KMS-11 (cell line): ENCODE results near the gene OR2F2.

Source experiments
- H2AFZ ChIP-seq: fragments of 200-600 bp; sonication (generic); 2 replicates; pipeline ENCODE4 v1.6.1; 2016; ENCODE audit warnings: antibody characterized with exemption, mixed run types, low read depth
- H3K27ac ChIP-seq: fragments of 200-600 bp; sonication (generic); 2 replicates; pipeline ENCODE4 v1.6.1; 2016; ENCODE audit warnings: mild to moderate bottlenecking, mixed run types
- H3K27me3 ChIP-seq: fragments of 200-600 bp; sonication (generic); 2 replicates; pipeline ENCODE4 v1.6.1; 2017; ENCODE audit warnings: mild to moderate bottlenecking, low read depth, mixed run types, moderate library complexity; ENCODE audit not compliant: insufficient read depth
- H3K36me3 ChIP-seq: fragments of 200-600 bp; sonication (generic); 2 replicates; pipeline ENCODE4 v1.6.1; 2017; ENCODE audit warnings: mild to moderate bottlenecking, mixed run types; ENCODE audit not compliant: insufficient read depth
- H3K4me1 ChIP-seq: fragments of 200-600 bp; sonication (generic); 2 replicates; pipeline ENCODE4 v1.6.1; 2016; ENCODE audit warnings: mild to moderate bottlenecking, low read depth, mixed run types; ENCODE audit not compliant: poor library complexity, severe bottlenecking
- H3K4me2 ChIP-seq: fragments of 200-600 bp; sonication (generic); 2 replicates; pipeline ENCODE4 v1.7.0; 2016; ENCODE audit warnings: mild to moderate bottlenecking, mixed run types
- H3K4me3 ChIP-seq: fragments of 200-600 bp; sonication (generic); IDR thresholded peaks from 2 replicates; pipeline ENCODE4 v1.6.1; 2017; ENCODE audit warnings: low read depth, low read length, mixed read lengths; ENCODE audit not compliant: insufficient read depth
- H3K79me2 ChIP-seq: fragments of 200-600 bp; sonication (generic); 2 replicates; pipeline ENCODE4 v1.6.1; 2016; ENCODE audit warnings: low read depth, mixed run types; ENCODE audit not compliant: insufficient read depth
- H3K9ac ChIP-seq: fragments of 200-600 bp; sonication (generic); 2 replicates; pipeline ENCODE4 v1.6.1; 2016; ENCODE audit warnings: mild to moderate bottlenecking, mixed run types
- H4K20me1 ChIP-seq: fragments of 200-600 bp; sonication (generic); 2 replicates; pipeline ENCODE4 v1.6.1; 2016; ENCODE audit warnings: mild to moderate bottlenecking, mixed run types; ENCODE audit not compliant: insufficient read depth
- TF ChIP-seq, protein P1 (sequence below): fragments of 200-600 bp; sonication (generic); conservative IDR thresholded peaks from 2 replicates; pipeline ENCODE4 v1.6.1; 2017; ENCODE audit warnings: low read depth, mild to moderate bottlenecking, antibody characterized with exemption, low read length, moderate library complexity, mixed read lengths

Gene OR2F2

DNA sequence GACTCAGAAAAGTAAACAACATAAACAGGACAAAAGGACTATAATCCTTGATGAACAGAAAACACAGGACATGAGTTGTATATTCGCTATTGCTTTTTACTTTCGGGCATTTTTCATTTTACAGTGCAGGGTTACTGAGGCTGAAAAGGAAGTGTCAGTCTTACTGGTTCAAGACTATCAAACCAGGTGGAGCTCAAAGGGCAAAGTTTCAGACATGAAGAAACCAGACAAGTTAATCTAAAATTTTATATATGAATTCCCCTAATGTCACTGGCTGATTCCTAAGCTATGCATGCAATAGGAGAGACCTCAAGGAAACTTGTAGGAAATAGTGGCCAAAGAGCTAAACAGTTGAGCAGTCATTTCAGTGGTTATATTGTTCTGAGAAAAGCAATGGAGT lies 44.5 kb upstream of the OR2F2 start:
- Histone ChIP-seq H3K4me2 (no peak overlapping the region), H3K4me1 (peaks cover 17% of the 10 kb centered on the region), H2AFZ (no peak overlapping the region), H4K20me1 (no peaks in the 10 kb centered on the region; the same call in 1 of the 2 replicates), H3K9ac (no peak overlapping the region), H3K27me3 (no peaks in the 10 kb centered on the region), H3K4me3 (no peak overlapping the region), H3K79me2 (no peaks in the 10 kb centered on the region; the same call in 1 of the 2 replicates), H3K27ac (no peak overlapping the region), H3K36me3 (no peaks in the 10 kb centered on the region)
- TF ChIP-seq, protein P1, sequence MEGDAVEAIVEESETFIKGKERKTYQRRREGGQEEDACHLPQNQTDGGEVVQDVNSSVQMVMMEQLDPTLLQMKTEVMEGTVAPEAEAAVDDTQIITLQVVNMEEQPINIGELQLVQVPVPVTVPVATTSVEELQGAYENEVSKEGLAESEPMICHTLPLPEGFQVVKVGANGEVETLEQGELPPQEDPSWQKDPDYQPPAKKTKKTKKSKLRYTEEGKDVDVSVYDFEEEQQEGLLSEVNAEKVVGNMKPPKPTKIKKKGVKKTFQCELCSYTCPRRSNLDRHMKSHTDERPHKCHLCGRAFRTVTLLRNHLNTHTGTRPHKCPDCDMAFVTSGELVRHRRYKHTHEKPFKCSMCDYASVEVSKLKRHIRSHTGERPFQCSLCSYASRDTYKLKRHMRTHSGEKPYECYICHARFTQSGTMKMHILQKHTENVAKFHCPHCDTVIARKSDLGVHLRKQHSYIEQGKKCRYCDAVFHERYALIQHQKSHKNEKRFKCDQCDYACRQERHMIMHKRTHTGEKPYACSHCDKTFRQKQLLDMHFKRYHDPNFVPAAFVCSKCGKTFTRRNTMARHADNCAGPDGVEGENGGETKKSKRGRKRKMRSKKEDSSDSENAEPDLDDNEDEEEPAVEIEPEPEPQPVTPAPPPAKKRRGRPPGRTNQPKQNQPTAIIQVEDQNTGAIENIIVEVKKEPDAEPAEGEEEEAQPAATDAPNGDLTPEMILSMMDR = no peak

DNA sequence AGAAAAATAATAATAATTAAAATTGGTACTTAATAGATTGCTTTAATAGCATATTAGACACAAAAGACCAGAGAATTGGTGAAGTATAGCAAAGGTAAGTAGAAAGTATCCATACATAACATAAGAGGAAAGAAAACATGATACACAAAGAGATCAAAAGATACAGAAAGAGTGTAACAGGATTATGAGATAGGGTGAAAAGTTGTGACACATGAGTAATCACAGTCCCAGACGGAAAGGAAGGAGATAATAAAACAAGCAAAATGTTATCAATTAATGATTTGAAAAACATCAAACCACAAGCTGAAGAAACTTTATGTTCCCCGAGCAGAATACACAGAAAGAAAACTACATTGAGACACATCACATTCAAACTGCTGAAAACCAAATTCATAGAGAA lies 43.6 kb upstream of the OR2F2 start:
- Histone ChIP-seq H3K4me2 (no peak overlapping the region), H3K27ac (no peak overlapping the region), H4K20me1 (no peaks in the 10 kb centered on the region; the same call in 1 of the 2 replicates), H3K4me1 (peaks cover 17% of the 10 kb centered on the region), H3K79me2 (peaks cover 4% of the 10 kb centered on the region; the same call in 1 of the 2 replicates), H3K36me3 (no peaks in the 10 kb centered on the region), H3K27me3 (no peaks in the 10 kb centered on the region), H3K4me3 (no peak overlapping the region), H2AFZ (no peak overlapping the region), H3K9ac (no peak overlapping the region)
- TF ChIP-seq, protein P1 = no peak

DNA sequence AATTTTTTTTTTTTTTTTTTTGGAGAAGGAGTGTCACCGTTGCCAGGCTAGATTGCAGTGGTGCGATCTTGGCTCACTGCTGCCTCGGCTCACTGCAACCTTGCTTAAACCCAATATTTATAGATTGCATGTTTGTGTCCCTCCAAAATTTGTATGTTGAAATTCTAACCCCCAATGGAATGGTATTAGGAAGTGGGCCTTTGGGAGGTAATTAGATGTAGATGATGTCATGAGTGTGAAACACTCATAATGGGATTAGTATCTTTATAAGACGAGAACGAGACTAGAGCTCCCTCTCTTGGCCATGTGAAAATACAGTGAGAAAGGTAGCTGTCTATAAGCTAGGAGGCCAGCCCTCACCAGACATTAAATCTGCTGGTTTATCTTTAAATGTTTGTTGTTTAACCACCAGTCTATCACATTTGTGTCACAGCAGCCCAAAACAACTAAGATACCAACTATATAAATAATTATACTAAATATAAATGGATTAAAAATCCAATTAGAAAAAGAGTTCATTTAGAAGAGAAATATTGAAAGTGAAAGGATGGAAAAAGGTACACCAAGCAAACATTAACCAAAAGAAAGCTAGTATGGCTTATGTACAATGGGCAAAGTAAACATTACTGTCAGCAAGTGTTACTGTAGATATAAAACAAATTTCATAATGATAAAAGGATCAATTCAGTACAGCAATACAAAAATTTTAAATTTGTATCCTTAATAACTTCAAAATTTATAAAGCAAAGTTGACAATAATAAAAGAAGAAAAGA lies 42.3 kb upstream of the OR2F2 start:
- no peaks in the 10 kb centered on the region for H3K36me3 ChIP-seq
- no peaks in the 10 kb centered on the region for H3K27me3 ChIP-seq
- no peak overlapping the region for H3K9ac ChIP-seq
- peak overlapping the region; percentile 46 for H3K4me2 ChIP-seq
- H3K27ac ChIP-seq = no peak overlapping the region
- no peak overlapping the region for H2AFZ ChIP-seq
- no peak overlapping the region for H3K4me3 ChIP-seq
- H3K4me1 ChIP-seq = peaks cover 17% of the 10 kb centered on the region
- no peaks in the 10 kb centered on the region; the same call in 1 of the 2 replicates for H4K20me1 ChIP-seq
- H3K79me2 ChIP-seq = peaks cover 8% of the 10 kb centered on the region; the same call in 1 of the 2 replicates
- TF ChIP-seq, protein P1 = peak; percentile 65

DNA sequence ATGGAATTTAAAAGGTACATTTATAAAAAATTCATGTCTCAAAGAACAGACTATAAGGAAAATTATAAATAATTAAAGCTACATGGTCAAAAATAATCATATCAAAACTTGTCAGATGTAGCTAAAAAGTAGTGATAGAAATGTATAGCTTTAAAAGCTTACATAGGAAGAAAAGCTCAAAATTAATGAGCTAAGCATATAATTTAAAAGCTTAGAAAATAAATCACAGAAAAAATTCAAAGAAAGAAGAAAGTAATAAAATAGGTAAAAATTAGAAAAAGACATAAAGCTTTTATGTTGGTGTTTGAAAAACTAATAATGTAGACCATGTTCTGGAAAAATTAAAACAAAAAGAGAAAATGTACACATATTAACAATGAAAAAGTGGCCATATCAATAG lies 38.4 kb upstream of the OR2F2 start:
- no peaks in the 10 kb centered on the region for H3K27me3 ChIP-seq
- no peak overlapping the region for H3K4me3 ChIP-seq
- no peaks in the 10 kb centered on the region for H3K36me3 ChIP-seq
- peaks cover 39% of the 10 kb centered on the region for H3K79me2 ChIP-seq
- TF ChIP-seq, protein P1 = no peak
- H3K4me2 ChIP-seq = no peak overlapping the region
- H4K20me1 ChIP-seq = no peaks in the 10 kb centered on the region; the same call in 1 of the 2 replicates
- H3K27ac ChIP-seq = no peak overlapping the region
- H2AFZ ChIP-seq = no peak overlapping the region
- H3K9ac ChIP-seq = no peak overlapping the region
- H3K4me1 ChIP-seq = peaks cover 34% of the 10 kb centered on the region
